Stomach (tissue), 19 donors: ENCODE data around the gene SLC4A11. TPM values are rescaled to one million over a fixed set of nuclear protein-coding genes. Genes with fewer than 3 reads are reported as not detected.
A peak's percentile ranks its signal among the peaks of the same experiment; 100 is the strongest.

ENCODE experiments used
- DNase-seq, 2 donors: peaks; one replicate each; pipeline versions ENCODE4 v3.0.0 to v3.0.0-alpha.2; 2013 to 2019
- H3K27ac ChIP-seq, 5 donors: fragments of 200-600 bp in 4 of 5; sonication (generic) in 4 of 5; one replicate each; pipeline ENCODE4 v1.5.1; 2013 to 2019; ENCODE audit warnings: mild to moderate bottlenecking in 1 of 5, moderate library complexity in 1 of 5
- H3K27me3 ChIP-seq, 3 donors: fragments of 200-600 bp; sonication (generic); one replicate each; pipeline ENCODE4 v1.5.1; 2017 to 2019; ENCODE audit warnings: mixed run types in 1 of 3
- H3K36me3 ChIP-seq, 4 donors: fragments of 200-600 bp; sonication (generic); 1 replicate in 3 of 4; 2 replicates in 1 of 4; pipeline ENCODE4 v1.5.1; 2016 to 2019
- H3K4me1 ChIP-seq, 4 donors: fragments of 200-600 bp; sonication (generic); one replicate each; pipeline ENCODE4 v1.5.1; 2016 to 2019
- H3K4me3 ChIP-seq, 4 donors: fragments of 200-600 bp; sonication (generic) in 3 of 4; one replicate each; pipeline ENCODE4 v1.5.1; 2016 to 2019; ENCODE audit warnings: mild to moderate bottlenecking in 1 of 4
- H3K9me3 ChIP-seq, 4 donors: fragments of 200-600 bp; sonication (generic); one replicate each; pipeline ENCODE4 v1.5.1; 2016 to 2019
- EP300 ChIP-seq: sonication (generic); formaldehyde crosslinking; IDR thresholded peaks from one replicate; pipeline ENCODE4 v1.6.1; 2017; ENCODE audit warnings: antibody characterized with exemption
- POLR2A ChIP-seq, 4 donors: fragments of 450-650 bp; IDR thresholded peaks; one replicate each; pipeline ENCODE4 v1.6.1; 2016; ENCODE audit warnings: antibody characterized with exemption in 4 of 4, control low read depth in 2 of 4, mild to moderate bottlenecking in 1 of 4, moderate library complexity in 1 of 4
- POLR2AphosphoS5 ChIP-seq, 3 donors: sonication (generic); formaldehyde crosslinking; IDR thresholded peaks; one replicate each; pipeline ENCODE4 v1.6.1; 2016; ENCODE audit warnings: antibody characterized with exemption in 3 of 3
- WGBS, 5 donors: extraction: QIAGEN DNeasy Blood & Tissue Kit in 3 of 5; methylation state at CpG; one replicate each; pipeline versions ENCODE4 v1.1.5 to v1.1.7; 2013 to 2018; 5-methylcytosine and 5-hydroxymethylcytosine counted together
- intact Hi-C: fragments of 100-400 bp; cut with DNase I; formaldehyde crosslinking; loops from one replicate; pipeline ENCODE4 v1.15.1; 2023; ENCODE audit warnings: low total_unique reads
- long read RNA-seq, 10 donors: transcript quantifications; one replicate each; lab custom pipeline, GENCODE V29; 2026
- polyA plus RNA-seq, 3 donors: library from polyadenylated mRNA; stranded (reverse); fragments of 200-250 nt; gene quantifications; one replicate each; pipeline ENCODE4 v1.2.3, GENCODE V29; 2013
- total RNA-seq, 5 donors: library from RNA; depleted of rRNA; stranded (reverse); fragments of >200 nt; gene quantifications; one replicate each; pipeline versions ENCODE4 v1.1.0 to v1.2.3, GENCODE V29; 2014 to 2016
- TF ChIP-seq, protein P1 (sequence below), 7 experiments: fragments of 450-650 bp in 4 of 7; fragments of 200-600 bp in 3 of 7; sonication (generic) in 3 of 7; IDR thresholded peaks; one replicate each; pipeline ENCODE4 v1.5.1; 2016 to 2019; ENCODE audit warnings: antibody characterized with exemption in 7 of 7, control low read depth in 2 of 7, mild to moderate bottlenecking in 1 of 7
- donor health status: healthy with polysubstance abuse.
- donor health status: Bipolar disorder and iron deficiency.
- donor health status: healthy.

SLC4A11 gene
- total RNA-seq = 10 to 100 TPM in 1 of 5 donors, 1 to 10 TPM in 2, under 1 TPM in 1, not detected in 1; 0.37 to 22.3 (median 7.8) TPM
- polyA plus RNA-seq = 10 to 100 TPM in 1 of 3 donors, under 1 TPM in 2; 0.46 to 11.2 (median 0.87) TPM
- long read RNA-seq, donor 1 = 0 reads
- long read RNA-seq, donor 2 = 0 reads
- long read RNA-seq, donor 3 = 0 reads
- long read RNA-seq, donor 4 = 0 reads
- long read RNA-seq, donor 5 = 0 reads
- long read RNA-seq, donor 6 = 0 reads
- long read RNA-seq, donor 7 = 0 reads
- long read RNA-seq, donor 8 = 0 reads
- long read RNA-seq, donor 9 = 0 reads
- long read RNA-seq, donor 10 = 0 reads

DNA sequence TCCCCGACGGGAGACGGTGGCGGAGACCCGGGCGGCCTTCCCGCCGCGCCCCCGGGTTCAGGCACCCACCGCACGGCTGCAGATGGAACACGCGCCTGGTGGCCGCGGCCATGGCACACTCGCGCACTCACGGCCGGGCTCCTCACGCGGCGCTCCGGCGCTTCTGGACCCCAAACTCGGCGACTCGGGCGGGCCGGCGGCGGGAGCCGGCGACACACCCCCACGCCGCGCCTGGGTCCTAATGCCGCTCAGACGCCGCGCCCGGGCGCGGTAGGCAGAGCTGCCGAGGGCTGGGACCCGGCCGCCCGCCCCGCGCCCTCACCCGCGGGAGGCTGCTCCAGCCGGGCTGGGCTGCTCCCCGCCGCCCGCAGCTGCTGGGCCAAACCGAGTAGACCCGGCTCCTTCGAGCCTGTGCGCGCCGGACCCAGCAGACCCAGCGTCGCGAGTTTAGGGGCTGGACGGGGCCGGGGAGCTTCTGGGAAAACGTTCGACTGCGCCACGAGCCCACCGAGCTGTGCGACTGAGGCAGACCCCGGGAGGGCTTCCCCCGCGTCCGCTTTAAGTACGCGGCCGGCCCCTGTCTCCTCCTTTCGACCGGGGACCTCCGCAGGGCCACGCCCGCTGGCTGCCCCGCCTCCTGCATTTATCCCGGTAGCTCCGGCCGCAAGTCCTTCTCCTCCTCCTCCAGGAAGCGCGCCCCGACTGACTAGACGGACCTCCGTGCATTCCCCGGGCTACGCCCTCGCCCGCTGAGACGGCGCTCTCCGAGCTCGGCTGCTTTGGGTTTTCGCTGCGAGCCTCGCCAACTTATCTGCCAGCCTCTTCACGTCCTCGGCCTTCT is at the start of gene SLC4A11:
Gene SLC4A11, minus strand, starts transcription at position 165 of the 841 bp plus-strand sequence. Its CDS starts 53 bp downstream, at position 112.
- H3K36me3 ChIP-seq = no peaks in the 10 kb centered on the region
- peak in 1 of 3 donors; percentile 25 for TF ChIP-seq POLR2AphosphoS5 (IDR thresholded peaks at IDR 0.05)
- no peak for TF ChIP-seq POLR2A (IDR thresholded peaks at IDR 0.05)
- peaks cover 0 to 92% (median 38%) of the 10 kb centered on the region in 3 donors for H3K27me3 ChIP-seq
- no peaks in the 10 kb centered on the region for H3K9me3 ChIP-seq
- peak within 1 kb of the TSS in 3 of 5 donors; percentile 11 to 66 (median 34) for H3K27ac ChIP-seq
- peaks cover 13 to 37% (median 28%) of the 10 kb centered on the region in 4 donors for H3K4me1 ChIP-seq
- intact Hi-C loops = no loop called here
- WGBS, 5 donors = 0 to 4% (median 1%) methylated on average over 21 to 107 of the region's 107 CpGs
- peak; percentile 77 to 80 for DNase-seq
- peak within 1 kb of the TSS; percentile 67 to 92 (median 81) for H3K4me3 ChIP-seq

DNA sequence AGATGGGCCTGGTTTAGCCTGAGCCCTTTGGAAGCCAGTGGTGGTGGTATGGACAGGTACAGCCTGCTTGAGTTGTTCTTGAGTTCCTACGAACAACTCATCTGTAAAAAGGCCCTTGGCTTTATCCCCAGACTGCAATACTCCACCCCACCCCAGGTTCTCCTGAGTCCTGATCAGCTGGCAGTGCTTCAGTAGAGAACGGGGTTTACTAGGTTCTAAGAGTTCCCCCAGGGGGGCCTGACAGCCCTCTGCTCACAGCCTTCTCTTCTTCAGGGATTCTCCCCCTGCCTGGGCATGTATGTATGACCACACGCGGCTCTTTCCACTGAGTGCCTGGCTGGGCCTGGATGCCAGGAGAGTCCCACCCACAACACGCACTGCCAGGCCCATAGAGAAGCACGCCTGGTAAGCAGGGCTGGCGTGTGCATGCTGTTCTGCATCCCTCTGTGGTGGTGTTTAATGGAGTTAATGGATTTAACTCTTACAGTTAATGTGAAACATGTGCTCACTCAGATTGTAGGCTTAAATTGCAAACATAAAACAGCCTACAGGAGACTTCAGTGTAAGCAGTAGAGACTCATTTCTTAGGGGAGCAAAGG is 44.3 kb upstream of the SLC4A11 start:
- Histone ChIP-seq H3K9me3 (no peaks in the 10 kb centered on the region), H3K27ac (no peak overlapping the region), H3K4me1 (no peaks in the 10 kb centered on the region), H3K4me3 (no peak overlapping the region), H3K27me3 (no peaks in the 10 kb centered on the region), H3K36me3 (peaks cover 42 to 97% (median 92%) of the 10 kb centered on the region in 4 donors)
- DNase-seq = peak in 1 of 2 donors; percentile 30
- TF ChIP-seq, protein P1, sequence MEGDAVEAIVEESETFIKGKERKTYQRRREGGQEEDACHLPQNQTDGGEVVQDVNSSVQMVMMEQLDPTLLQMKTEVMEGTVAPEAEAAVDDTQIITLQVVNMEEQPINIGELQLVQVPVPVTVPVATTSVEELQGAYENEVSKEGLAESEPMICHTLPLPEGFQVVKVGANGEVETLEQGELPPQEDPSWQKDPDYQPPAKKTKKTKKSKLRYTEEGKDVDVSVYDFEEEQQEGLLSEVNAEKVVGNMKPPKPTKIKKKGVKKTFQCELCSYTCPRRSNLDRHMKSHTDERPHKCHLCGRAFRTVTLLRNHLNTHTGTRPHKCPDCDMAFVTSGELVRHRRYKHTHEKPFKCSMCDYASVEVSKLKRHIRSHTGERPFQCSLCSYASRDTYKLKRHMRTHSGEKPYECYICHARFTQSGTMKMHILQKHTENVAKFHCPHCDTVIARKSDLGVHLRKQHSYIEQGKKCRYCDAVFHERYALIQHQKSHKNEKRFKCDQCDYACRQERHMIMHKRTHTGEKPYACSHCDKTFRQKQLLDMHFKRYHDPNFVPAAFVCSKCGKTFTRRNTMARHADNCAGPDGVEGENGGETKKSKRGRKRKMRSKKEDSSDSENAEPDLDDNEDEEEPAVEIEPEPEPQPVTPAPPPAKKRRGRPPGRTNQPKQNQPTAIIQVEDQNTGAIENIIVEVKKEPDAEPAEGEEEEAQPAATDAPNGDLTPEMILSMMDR (IDR thresholded peaks at IDR 0.05) = no peak
- TF ChIP-seq POLR2A (IDR thresholded peaks at IDR 0.05) = no peak
- no peak for TF ChIP-seq POLR2AphosphoS5 (IDR thresholded peaks at IDR 0.05)
- no peak for TF ChIP-seq EP300
- 89 to 94% (median 92%) methylated on average over 7 of the region's 7 CpGs for WGBS, 5 donors
- intact Hi-C loops = no loop called here

DNA sequence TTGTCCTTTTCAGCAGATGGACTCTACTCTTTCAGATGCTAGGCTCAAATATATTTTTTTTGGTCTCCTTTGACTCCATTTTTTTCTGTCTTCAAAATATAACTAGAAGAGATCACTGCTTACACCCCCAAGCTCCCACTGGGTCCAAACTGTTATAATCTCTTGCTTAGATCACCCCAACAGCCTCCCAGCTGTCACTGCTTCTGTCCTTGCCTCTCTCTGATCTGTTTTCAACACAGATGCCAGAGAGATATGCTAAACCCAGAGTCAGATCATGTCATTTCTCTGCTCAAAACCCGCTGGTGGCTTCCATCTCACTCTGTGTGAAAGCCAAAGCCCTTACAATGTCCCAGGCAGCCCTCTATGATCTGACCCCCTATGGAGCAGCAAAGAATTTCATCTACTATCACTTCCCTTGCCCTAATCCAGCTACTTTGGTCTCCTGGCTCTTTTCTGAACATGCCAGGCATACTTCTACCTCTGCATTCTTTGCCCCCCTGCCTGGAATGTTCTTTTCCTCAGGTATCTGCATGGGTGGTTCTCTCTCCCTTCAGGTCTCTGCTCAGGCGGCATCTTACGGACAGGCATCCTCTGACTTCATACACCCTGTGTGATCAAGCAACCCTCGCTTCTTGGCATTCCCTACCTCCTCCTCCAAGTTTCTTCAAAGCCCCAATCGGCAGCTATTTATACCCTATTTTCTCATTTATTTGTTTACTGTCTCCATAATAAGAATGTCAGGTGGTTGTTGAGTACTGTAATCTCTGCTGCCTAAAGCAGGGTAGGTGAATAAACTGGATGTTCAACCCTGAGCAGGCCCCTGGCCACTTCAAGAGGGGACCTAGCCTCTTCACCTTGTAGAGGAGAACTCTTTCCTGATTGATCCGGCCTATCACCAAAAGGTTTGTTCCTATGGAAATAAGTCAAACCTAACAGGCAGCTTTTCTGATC is 43.6 kb upstream of the SLC4A11 start:
- Histone ChIP-seq H3K9me3 (no peaks in the 10 kb centered on the region), H3K4me3 (no peak overlapping the region), H3K4me1 (no peaks in the 10 kb centered on the region), H3K36me3 (peaks cover 49 to 97% (median 92%) of the 10 kb centered on the region in 4 donors), H3K27me3 (no peaks in the 10 kb centered on the region), H3K27ac (no peak overlapping the region)
- 91 to 96% (median 94%) methylated on average over 6 of the region's 6 CpGs for WGBS, 5 donors
- TF ChIP-seq POLR2A (IDR thresholded peaks at IDR 0.05) (no peak), POLR2AphosphoS5 (IDR thresholded peaks at IDR 0.05) (no peak), EP300 (no peak)
- TF ChIP-seq, protein P1 (IDR thresholded peaks at IDR 0.05) = no peak
- DNase-seq = no peak
- intact Hi-C loops = no loop called here

DNA sequence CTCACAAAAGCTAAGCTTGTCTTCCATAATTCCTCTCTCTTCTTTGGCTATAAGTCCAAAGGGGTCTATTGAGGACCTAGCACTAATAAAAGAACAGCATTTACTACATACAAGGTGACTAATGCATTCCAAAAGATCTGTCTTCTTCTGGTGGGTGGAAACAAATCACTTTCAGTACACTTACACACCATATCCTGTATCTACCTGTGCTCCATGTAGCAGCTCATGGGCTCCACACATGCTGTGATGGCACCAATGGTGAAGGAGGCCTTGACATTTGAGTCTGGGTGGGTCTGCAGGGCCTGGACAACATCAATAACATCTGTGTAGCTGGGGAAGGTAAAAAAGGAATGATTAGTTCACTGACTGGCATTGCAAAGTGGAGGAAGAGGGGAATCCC is 42.4 kb upstream of the SLC4A11 start:
- DNase-seq = no peak
- intact Hi-C loops = no loop called here
- no peak overlapping the region for H3K27ac ChIP-seq
- TF ChIP-seq POLR2A (IDR thresholded peaks at IDR 0.05) (no peak), POLR2AphosphoS5 (IDR thresholded peaks at IDR 0.05) (no peak), EP300 (no peak)
- TF ChIP-seq, protein P1 (IDR thresholded peaks at IDR 0.05) = no peak
- H3K9me3 ChIP-seq = no peaks in the 10 kb centered on the region
- peaks cover 42 to 97% (median 92%) of the 10 kb centered on the region in 4 donors for H3K36me3 ChIP-seq
- H3K27me3 ChIP-seq = no peaks in the 10 kb centered on the region
- H3K4me3 ChIP-seq = no peak overlapping the region
- H3K4me1 ChIP-seq = no peaks in the 10 kb centered on the region
